ENCODE results near the gene L1CAM.
A peak's percentile ranks its signal among the peaks of the same experiment; 100 is the strongest.

Gene L1CAM

GRCh38 chrX:153871451-153871850 is 14.5 kb downstream of the L1CAM start:
- Histone ChIP-seq H3K27ac (ENCODE audit: extremely low read depth, low read depth, low read length) (no peak overlapping the region), H3K9me3 (ENCODE audit: control insufficient read depth, insufficient read depth, low read depth, low read length) (no peaks in the 10 kb centered on the region), H3K36me3 (ENCODE audit: control insufficient read depth in 2 of 2, insufficient read depth in 1 of 2, low read length in 2 of 2) (no peaks in the 10 kb centered on the region), H3K4me3 (ENCODE audit: low read depth, low read length) (no peak overlapping the region), H3K4me1 (ENCODE audit: control insufficient read depth, insufficient read depth, low read length) (no peaks in the 10 kb centered on the region)
- POLR2A ChIA-PET = no interaction called here
- CTCF ChIA-PET = no interaction called here
- peak; percentile 90 for TF ChIP-seq MYNN (tag by site-specific recombination; IDR thresholded peaks at IDR 0.05; ENCODE audit: borderline replicate concordance)
- TF ChIP-seq ZNF488 (tag by site-specific recombination; IDR thresholded peaks at IDR 0.05) = no peak
- TF ChIP-seq, protein P1, sequence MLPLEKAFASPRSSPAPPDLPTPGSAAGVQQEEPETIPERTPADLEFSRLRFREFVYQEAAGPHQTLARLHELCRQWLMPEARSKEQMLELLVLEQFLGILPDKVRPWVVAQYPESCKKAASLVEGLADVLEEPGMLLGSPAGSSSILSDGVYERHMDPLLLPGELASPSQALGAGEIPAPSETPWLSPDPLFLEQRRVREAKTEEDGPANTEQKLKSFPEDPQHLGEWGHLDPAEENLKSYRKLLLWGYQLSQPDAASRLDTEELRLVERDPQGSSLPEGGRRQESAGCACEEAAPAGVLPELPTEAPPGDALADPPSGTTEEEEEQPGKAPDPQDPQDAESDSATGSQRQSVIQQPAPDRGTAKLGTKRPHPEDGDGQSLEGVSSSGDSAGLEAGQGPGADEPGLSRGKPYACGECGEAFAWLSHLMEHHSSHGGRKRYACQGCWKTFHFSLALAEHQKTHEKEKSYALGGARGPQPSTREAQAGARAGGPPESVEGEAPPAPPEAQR (tag by site-specific recombination; IDR thresholded peaks at IDR 0.05) = no peak
- no peak for TF ChIP-seq KLF9 (tag by site-specific recombination; IDR thresholded peaks at IDR 0.05; ENCODE audit: low read depth)
- no peak for TF ChIP-seq ZNF354C (tag by site-specific recombination; IDR thresholded peaks at IDR 0.05; ENCODE audit: borderline replicate concordance, low read depth)
- no peak for TF ChIP-seq ZNF561 (tag by site-specific recombination; IDR thresholded peaks at IDR 0.05; ENCODE audit: borderline replicate concordance)
- TF ChIP-seq ZNF501 (tag by site-specific recombination; IDR thresholded peaks at IDR 0.05) = no peak

DNA sequence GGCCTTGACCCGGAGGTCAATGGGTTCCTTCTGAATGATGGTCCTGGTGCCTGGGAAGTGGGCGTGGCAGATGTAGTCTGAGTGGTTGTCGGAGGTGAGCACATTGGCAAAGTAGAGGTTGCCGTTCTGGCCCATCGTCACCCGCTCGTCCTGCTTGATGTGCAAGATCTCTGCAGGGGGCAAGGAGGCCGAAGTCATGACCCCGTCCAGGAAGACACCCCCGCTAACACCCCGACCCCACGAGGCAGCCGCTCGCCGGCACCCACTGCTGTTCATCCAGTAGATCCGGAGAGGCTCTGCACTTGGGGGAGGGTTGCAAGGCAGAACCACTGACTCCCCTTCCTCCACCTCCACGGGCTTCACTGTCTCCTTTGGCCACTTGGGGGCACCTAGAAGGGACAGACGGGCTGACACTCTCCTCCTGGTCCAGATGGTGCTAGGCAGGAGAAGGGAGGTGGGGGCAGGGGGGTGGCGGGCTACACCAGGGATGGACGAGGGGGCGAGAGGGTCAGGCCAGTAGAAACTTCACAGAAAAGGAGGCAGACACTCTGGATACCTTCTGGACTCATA is 15.1 kb downstream of the L1CAM start:
- Histone ChIP-seq H3K9me3 (ENCODE audit: control insufficient read depth, insufficient read depth, low read depth, low read length) (no peaks in the 10 kb centered on the region), H3K4me1 (ENCODE audit: control insufficient read depth, insufficient read depth, low read length) (no peaks in the 10 kb centered on the region), H3K4me3 (ENCODE audit: low read depth, low read length) (no peak overlapping the region), H3K27ac (ENCODE audit: extremely low read depth, low read depth, low read length) (no peak overlapping the region), H3K36me3 (ENCODE audit: control insufficient read depth in 2 of 2, insufficient read depth in 1 of 2, low read length in 2 of 2) (no peaks in the 10 kb centered on the region)
- TF ChIP-seq ZNF660 (tag by site-specific recombination; IDR thresholded peaks at IDR 0.05) = no peak
- TF ChIP-seq INSM2 (tag by site-specific recombination; IDR thresholded peaks at IDR 0.05) = no peak
- TF ChIP-seq KLF9 (tag by site-specific recombination; IDR thresholded peaks at IDR 0.05; ENCODE audit: low read depth) = peak; percentile 40; the same call in 1 of the 2 replicates
- no peak for TF ChIP-seq PRDM6 (tag by site-specific recombination; IDR thresholded peaks at IDR 0.05)
- ChIA-PET CTCF (no interaction called here), POLR2A (no interaction called here)

DNA sequence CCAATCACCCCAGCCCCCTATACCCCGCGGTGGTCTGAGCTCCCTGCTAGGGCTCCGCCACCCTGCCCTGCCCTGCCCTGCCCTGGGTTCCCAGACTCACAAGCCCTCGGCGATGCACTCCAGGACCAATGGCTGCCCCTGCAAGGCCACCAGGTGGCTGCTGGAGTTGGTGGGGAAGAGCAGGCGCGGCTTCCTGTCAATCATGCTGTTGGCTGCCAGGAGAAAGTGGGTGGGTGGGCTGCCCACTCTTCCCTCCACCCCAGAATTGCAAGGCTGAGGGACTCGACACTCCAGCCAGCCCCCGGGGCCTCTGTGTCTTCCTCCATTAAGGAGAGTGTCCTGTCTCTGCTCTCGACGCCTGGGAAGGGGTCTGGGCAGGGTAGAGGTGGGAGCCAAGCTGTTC is 15.7 kb downstream of the L1CAM start:
- POLR2A ChIA-PET = no interaction called here
- no peaks in the 10 kb centered on the region for H3K9me3 ChIP-seq (ENCODE audit: control insufficient read depth, insufficient read depth, low read depth, low read length)
- CTCF ChIA-PET = no interaction called here
- H3K36me3 ChIP-seq (ENCODE audit: control insufficient read depth in 2 of 2, insufficient read depth in 1 of 2, low read length in 2 of 2) = no peaks in the 10 kb centered on the region
- no peak overlapping the region for H3K27ac ChIP-seq (ENCODE audit: extremely low read depth, low read depth, low read length)
- no peaks in the 10 kb centered on the region for H3K4me1 ChIP-seq (ENCODE audit: control insufficient read depth, insufficient read depth, low read length)
- H3K4me3 ChIP-seq (ENCODE audit: low read depth, low read length) = no peak overlapping the region
- TF ChIP-seq ZNF488 (tag by site-specific recombination; IDR thresholded peaks at IDR 0.05) = no peak
- no peak for TF ChIP-seq ZNF791 (tag by site-specific recombination; IDR thresholded peaks at IDR 0.05)
- TF ChIP-seq RBAK (tag by site-specific recombination; IDR thresholded peaks at IDR 0.05) = no peak
- TF ChIP-seq ZNF621 (tag by site-specific recombination; IDR thresholded peaks at IDR 0.05) = no peak
- no peak for TF ChIP-seq ZNF626 (tag by site-specific recombination; IDR thresholded peaks at IDR 0.05)
- TF ChIP-seq ZNF624 (tag by site-specific recombination; IDR thresholded peaks at IDR 0.05) = no peak
- no peak for TF ChIP-seq ZNF529 (tag by site-specific recombination; IDR thresholded peaks at IDR 0.05; ENCODE audit: insufficient replicate concordance)
- no peak for TF ChIP-seq OVOL3 (tag by site-specific recombination; IDR thresholded peaks at IDR 0.05)
- no peak for TF ChIP-seq ZNF169 (tag by site-specific recombination; IDR thresholded peaks at IDR 0.05)
- TF ChIP-seq ZNF677 (tag by site-specific recombination; IDR thresholded peaks at IDR 0.05) = no peak
- TF ChIP-seq ZNF654 (tag by site-specific recombination; IDR thresholded peaks at IDR 0.05; ENCODE audit: low read depth) = no peak
- TF ChIP-seq, protein P2, sequence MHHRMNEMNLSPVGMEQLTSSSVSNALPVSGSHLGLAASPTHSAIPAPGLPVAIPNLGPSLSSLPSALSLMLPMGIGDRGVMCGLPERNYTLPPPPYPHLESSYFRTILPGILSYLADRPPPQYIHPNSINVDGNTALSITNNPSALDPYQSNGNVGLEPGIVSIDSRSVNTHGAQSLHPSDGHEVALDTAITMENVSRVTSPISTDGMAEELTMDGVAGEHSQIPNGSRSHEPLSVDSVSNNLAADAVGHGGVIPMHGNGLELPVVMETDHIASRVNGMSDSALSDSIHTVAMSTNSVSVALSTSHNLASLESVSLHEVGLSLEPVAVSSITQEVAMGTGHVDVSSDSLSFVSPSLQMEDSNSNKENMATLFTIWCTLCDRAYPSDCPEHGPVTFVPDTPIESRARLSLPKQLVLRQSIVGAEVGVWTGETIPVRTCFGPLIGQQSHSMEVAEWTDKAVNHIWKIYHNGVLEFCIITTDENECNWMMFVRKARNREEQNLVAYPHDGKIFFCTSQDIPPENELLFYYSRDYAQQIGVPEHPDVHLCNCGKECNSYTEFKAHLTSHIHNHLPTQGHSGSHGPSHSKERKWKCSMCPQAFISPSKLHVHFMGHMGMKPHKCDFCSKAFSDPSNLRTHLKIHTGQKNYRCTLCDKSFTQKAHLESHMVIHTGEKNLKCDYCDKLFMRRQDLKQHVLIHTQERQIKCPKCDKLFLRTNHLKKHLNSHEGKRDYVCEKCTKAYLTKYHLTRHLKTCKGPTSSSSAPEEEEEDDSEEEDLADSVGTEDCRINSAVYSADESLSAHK (tag by site-specific recombination; IDR thresholded peaks at IDR 0.05) = no peak
- TF ChIP-seq ZNF48 (tag by site-specific recombination; IDR thresholded peaks at IDR 0.05) = no peak
- no peak for TF ChIP-seq ZNF747 (tag by site-specific recombination; IDR thresholded peaks at IDR 0.05)

Data from HEK293 (cell line).